Renal cortex interstitium (tissue), 11 donors: Measurements from ENCODE around the gene AQP12A. TPM values are rescaled to one million over a fixed set of nuclear protein-coding genes. Genes with fewer than 3 reads are reported as not detected.

Experiments used
- DNase-seq, 11 donors: peaks; one replicate each; pipeline ENCODE4 v3.0.0-alpha.2; 2013; ENCODE audit warnings: low read depth in 9 of 11, low spot score in 4 of 11; ENCODE audit errors: extremely low read depth in 1 of 11
- polyA plus RNA-seq, 3 donors: library from polyadenylated mRNA; unstranded; fragments of 120-200 nt; gene quantifications; one replicate each; pipeline ENCODE4 v1.2.1, GENCODE V29; 2013; ENCODE audit not compliant: insufficient read length in 3 of 3

AQP12A gene
- polyA plus RNA-seq, 3 donors, result 0.38 to 0.55 TPM; not detected in 1

DNA sequence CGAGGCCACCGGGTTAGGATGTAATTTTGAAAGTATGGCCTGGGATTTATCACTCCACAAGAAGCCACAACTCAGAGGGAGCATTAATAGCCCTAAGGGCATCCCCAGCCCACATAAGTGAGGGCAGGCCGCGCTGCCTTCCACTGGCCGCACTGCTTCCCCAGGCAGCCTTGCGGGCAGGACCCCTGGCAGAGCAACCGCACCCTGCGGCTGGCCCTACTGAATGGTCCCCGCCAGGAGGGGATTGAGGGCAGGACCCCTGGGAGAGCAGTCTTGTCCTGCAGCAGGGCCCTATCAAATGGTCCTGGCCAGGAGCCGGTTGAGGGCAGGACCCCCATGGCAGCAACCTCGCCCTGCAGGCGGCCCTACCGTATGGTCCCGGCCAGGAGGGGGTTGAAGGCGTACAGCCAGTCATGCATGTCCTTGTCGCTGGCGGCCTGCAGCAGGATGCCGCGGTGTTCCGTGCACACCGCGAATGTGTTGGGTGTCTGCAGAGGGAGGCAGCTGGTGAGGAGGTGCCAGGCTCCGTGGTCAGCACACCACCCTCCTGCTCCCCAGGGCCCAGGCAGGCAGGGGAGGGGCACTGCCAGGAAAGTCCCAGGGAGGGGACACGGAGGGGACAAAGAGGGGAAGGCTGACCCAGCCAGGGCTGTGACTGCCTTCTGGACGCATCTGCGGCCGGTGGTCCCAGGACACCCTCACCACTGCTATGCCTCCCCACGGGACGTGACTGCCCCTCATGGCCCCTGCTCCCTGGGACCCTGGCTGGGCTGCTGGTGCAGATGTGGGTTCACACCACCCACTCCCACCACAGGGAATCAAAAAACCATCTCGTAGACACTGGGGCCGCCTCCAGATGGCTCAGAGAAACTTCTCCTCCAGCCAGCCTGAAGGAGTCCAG, 26.3 kb downstream of the AQP12A start:
- no peak for DNase-seq

DNA sequence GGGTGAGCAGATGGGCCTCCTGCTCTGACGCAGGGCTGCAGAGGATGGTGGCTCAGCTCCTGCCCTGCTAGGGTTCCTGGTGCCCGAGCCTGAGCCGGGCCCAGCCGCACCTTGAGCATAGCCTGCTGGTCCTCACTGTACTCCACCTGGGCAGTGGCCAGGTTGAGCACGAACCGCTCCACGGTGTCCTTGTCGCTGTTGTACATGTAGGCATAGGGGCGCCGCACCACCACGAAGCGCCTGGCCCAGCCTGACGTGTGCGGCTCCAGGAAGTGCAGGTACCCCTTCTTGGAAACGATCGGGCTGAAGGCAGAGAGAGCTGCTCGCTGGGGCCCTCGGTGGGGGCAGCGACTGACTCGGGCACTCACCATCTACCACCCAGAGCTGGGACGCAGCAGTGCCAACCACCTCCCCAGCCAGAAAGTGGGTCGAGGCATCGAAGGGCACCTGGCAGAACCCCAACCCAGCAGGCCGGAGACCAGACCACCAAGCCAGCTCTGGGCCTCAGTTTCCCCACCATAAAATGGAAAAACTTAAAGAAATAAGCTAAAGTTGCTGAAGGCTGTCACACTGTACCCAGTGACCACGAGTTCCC, 27.3 kb downstream of the AQP12A start:
- DNase-seq, result no peak

DNA sequence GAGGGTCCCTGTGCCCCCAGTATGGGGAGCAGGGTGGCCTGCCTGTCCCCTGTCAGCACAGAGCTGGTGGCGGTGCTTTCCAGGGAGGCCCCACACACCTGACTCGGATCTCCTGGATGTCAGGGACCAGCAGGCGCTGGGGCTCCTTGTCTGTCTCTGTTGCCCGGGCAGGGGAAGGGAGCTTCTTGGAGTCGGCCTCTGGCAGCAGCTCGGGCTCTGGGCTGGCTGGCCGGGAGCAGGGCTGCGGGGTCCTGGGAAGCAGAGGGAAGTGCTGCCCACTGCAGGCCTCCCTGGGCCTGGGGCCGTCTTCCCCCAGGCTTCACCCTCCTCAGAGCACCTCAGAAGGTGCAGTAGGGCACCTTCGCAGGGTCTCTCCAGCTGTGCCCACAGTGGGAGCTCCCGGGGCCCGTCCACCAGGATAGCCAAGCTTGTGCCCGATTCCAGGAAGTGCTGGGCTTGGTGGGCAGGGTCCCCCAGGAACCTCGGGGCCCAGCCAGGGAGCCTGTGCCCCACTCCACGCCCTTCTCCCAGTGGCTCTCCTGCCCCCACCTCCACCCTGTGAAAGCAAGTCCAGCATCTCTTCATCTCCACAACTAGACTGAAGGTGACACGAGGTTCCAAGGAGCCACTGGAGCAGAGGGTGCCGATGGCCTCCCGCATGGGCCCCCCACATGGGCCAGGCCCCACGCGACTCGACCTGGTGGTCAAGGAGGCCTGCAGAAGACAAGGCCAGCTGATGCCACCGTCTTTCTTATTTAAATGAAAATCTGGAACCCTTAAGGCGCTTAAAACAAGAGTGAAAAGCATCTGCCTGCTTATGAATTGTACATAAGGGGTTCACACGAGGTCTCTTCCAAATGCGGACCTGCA, 28.2 kb downstream of the AQP12A start:
- DNase-seq, result no peak

DNA sequence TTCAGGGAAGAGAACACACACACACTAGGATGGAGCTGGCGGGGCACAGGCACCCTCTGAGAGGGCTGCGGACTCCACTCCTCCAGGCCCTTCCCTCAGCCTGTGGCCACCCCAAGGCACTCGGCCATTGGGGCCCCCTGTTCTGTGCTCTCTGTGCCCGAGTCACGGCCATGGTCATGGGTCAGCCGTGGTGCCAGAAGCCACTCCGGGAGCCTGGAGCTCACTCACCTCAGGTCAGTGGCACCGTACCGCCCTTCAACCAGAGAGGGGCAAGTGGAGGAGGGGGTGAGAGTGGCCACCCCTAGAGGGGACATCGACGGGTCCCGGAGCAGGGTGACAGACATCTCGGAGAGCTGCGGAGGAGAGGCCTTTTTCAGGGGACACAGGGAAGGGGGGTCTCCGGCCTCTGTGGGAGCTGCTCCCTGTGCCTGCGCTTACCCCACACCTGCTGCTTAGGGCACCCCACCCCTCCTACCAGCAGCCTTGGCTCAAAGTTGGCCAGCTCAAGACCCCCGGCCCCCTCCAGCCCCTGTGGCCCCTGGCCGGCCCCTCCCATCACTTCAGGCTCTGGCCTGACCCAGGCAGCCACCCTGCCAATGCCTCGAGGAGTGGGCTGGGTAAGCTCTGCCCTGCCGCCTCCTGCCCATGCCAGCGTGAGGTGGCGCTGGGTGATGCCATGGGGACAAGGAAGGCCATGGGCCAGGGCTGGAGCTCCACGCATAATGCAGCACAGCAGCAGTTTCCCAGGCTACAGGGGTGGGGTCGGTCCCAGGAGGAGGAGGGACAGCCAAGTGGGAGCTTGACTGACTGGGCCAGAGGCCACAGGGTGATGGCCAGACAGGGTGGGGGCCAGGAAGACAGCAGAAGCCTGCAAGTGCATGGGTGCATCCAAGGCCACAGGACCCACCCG, 29.3 kb downstream of the AQP12A start:
- DNase-seq, result no peak

DNA sequence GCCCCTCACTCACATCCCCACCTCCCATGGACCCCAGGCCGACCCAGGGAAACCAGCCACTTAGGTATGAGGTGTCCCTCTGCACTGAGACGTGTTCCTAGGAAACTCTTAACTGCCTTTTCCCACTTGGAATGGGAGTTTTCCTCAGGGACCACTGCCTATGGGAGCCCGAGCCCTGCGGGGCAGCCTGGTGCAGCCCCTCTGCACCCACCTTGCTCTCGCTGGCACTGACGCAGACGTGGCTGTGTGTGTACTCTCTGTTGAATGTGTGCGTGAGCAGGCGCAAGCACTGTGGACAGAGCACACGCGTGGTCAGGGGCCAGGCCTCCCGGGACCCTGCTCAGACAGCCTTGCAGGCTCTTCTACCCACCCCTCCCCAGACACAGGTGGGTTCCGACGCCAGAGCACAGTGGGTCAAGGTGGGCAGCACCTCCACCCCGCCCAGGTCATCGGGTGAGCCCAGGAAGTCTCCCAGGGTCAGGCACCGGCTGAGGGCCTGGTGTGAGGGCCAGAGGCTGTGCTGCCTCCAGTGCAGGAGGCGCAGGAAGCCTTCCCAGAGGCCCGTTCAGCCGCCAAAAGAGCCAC, 30.0 kb downstream of the AQP12A start:
- no peak for DNase-seq

GRCh38 chr2:240722376-240722775, 30.7 kb downstream of the AQP12A start:
- no peak for DNase-seq

DNA sequence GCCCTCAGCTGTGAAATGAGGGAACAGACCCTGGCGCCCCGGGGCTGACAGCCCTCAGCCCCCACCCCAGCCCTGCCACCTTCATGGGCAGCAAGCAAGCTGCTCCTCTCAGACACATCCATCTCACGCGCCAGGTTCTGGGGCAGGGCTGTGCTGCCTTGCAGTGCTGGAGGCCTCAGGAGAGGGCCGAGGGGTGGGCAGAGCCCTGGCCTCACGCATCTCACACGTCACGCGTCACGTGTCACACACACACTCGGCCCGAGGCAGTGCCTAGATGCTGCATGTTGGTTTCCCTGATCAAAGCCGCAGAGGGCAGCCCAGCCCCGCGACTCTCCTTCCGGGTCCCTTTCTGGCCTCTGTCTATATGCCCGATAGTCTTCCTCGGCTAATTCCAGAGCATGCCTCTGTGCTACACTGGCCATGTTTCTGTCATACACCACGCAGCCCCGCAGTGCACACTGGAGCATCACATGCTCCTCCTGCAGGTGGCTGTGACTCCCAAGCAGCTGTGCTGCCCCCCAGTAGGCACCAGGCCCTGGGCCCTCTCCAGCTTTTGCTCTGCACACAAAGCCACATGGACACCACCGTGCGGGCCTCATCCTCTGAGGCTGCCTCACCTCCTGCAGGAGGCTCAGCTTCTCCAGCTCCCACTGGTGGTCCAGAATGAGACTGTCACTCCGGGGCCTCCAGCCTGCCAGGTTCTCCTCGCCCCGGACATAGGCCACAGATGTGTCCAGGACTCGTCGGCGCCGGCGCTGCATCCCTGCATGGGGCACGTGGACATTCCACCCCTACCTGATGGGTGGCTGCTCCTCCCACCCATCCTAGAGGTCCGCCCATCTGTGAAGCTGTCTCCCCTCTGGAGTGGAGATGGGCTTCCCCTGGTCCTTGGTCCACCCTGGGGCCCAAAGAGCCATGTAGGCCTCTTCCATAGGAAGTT, 31.4 kb downstream of the AQP12A start:
- no peak for DNase-seq

DNA sequence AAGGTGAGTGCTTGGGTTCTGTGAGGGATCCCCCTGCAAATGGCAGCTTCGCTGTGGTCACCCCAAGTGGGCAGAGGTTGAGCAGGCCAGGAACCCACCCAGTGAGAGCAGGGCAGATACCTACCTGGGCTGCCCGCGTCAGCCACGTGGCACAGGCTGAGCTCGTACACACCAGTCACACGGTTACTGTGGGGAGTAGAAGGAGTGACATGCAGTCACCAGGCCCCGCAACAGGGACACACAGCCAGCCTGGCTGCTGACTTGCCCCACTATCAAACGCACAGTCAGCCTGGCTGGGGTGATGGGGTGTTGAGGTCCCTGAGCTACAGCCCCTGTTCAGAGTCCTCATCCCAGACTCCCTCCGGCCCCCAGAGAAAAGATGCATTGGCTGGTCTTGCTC, 32.2 kb downstream of the AQP12A start:
- DNase-seq, result no peak

DNA sequence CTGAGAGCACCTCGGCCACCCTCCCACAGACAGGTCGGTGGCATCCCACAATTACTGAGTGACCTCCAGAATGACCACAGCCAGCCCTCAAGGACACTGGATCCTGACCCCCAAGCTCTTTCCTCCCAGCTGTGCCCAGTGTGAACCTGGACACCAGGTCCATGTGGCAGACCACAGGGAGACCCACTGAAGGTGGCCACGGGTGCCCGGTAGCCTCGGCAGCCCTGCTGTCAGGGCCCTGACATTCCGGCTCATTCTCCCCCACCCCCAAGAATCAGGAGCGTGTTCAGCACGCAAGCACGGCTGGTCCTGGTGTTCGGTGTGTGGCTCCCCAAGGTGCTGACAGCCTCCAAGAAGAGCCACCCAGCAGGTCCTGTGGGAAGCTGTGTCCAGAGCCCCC, 32.8 kb downstream of the AQP12A start:
- no peak for DNase-seq

DNA sequence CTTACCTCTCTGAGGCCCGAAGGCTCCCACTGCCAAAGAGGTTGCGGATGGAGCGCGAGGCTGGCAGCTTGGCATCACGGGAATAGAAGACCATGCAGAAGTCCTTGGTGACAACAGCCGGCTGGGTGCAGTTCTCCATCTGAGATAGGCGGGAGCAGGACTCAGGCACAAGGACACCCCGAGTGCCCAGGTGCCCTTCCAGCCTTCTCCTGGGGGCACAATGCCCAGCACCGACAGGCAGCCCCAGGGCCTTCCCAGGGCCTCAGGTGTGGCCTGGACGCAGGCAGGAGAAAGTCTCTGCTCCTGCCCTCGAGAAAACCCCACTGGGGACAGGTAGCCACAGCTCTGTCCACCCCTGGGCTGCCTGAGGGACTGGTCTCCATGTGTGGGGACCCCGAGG, 33.6 kb downstream of the AQP12A start:
- DNase-seq, result no peak

DNA sequence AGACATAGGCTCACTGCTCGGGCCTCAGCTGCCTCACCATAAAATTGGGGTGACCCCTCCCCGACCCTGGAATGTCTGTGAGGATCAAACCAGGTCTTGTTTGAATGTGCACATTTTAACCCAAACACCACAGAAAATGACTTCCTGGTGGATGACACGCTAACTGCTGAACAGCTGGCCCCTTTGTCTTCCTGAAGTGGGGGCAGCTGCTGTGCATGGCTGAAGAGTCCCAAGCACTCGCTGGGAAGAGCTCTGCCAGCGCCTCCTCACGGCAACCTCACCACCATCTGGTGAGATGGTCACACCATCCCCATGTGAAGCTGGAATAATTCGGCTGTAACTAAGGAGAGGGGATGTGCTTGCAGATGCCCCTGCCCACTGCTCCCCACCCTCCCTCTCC, 34.0 kb downstream of the AQP12A start:
- DNase-seq, result no peak

- no peak for DNase-seq
Measured at GRCh38 chr2:240726876-240727275, 35.2 kb downstream of the AQP12A start.

DNA sequence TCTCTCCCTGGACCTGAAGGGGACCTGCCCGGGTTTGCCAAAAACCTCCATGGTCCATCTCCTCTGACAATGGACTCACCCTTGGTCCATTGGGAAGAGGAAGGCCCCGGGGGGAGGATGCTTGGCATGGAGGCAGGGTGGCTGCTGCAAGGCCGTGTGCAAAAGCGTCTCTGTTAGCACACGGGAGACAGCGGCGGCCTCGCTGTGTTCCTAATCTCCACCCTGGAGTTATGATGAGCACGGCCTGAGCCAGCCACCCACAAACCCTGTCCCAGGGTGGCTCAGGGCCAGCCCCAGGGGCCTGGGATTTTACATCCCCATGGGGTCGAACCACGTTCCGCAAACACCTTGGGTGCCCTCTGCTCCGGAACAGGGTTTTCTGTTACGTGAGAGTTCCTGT, 35.8 kb downstream of the AQP12A start:
- no peak for DNase-seq

- no peak for DNase-seq
Measured at GRCh38 chr2:240727913-240728312, 36.2 kb downstream of the AQP12A start.

- DNase-seq, result no peak
Measured at GRCh38 chr2:240728361-240728760, 36.7 kb downstream of the AQP12A start.

- DNase-seq, result no peak
Measured at GRCh38 chr2:240728827-240729226, 37.2 kb downstream of the AQP12A start.

GRCh38 chr2:240730501-240731177, 39.0 kb downstream of the AQP12A start:
- DNase-seq, result no peak
